Gastrocnemius medialis (tissue), 4 donors: ENCODE data around the gene CDH23. TPM values are rescaled to one million over a fixed set of nuclear protein-coding genes. Genes with fewer than 3 reads are reported as not detected.
A peak's percentile ranks its signal among the peaks of the same experiment; 100 is the strongest.

Experiments used
- ATAC-seq, 2 donors: fragments of 150-250 bp; one replicate each; pipeline ENCODE4 v1.9.1; 2016
- DNase-seq, 2 donors: peaks; one replicate each; pipeline ENCODE4 v3.0.0-alpha.2; 2019
- H3K27ac ChIP-seq, 4 donors: fragments of 200-600 bp; sonication (generic); 1 replicate in 1 of 4; 2 replicates in 3 of 4; pipeline ENCODE4 v1.5.1; 2016 to 2018; ENCODE audit warnings: mild to moderate bottlenecking in 2 of 4, moderate library complexity in 1 of 4
- H3K27me3 ChIP-seq, 3 donors: fragments of 200-600 bp; sonication (generic) in 2 of 3; 1 replicate in 1 of 3; 2 replicates in 2 of 3; pipeline versions ENCODE4 v1.5.1 to v1.6.0; 2016 to 2019; ENCODE audit warnings: mild to moderate bottlenecking in 1 of 3, moderate library complexity in 1 of 3
- H3K36me3 ChIP-seq, 2 donors: fragments of 200-600 bp; sonication (generic) in 1 of 2; one replicate each; pipeline ENCODE4 v1.5.1; 2017 to 2018
- H3K4me1 ChIP-seq, 2 donors: fragments of 200-600 bp; sonication (generic) in 1 of 2; one replicate each; pipeline ENCODE4 v1.5.1; 2016 to 2017; ENCODE audit warnings: mild to moderate bottlenecking in 2 of 2
- H3K4me3 ChIP-seq, 4 donors: fragments of 200-600 bp; sonication (generic) in 3 of 4; 1 replicate in 1 of 4; 2 replicates in 3 of 4; pipeline ENCODE4 v1.5.1; 2016 to 2019; ENCODE audit warnings: mild to moderate bottlenecking in 2 of 4
- H3K9me3 ChIP-seq, 3 donors: fragments of 200-600 bp; sonication (generic) in 2 of 3; 1 replicate in 1 of 3; 2 replicates in 2 of 3; pipeline ENCODE4 v1.5.1; 2016 to 2019
- POLR2A ChIP-seq, 2 donors: fragments of 450-650 bp; IDR thresholded peaks; one replicate each; pipeline ENCODE4 v1.6.1; 2017; ENCODE audit warnings: antibody characterized with exemption in 2 of 2, mild to moderate bottlenecking in 2 of 2, moderate library complexity in 2 of 2
- in situ Hi-C, 4 donors: fragments of 200-750 bp; cut with MboI; loops; one replicate each; pipeline versions ENCODE4 v1.15.0 to v1.8.0; 2017; ENCODE audit warnings: low sequenced_read_pairs in 4 of 4
- intact Hi-C: fragments of 100-400 bp; cut with DNase I; formaldehyde crosslinking; loops from one replicate; pipeline ENCODE4 v1.15.1; 2023; ENCODE audit warnings: low total_unique reads
- total RNA-seq, 4 donors: library from RNA; depleted of rRNA; stranded (reverse); fragments of >200 nt; gene quantifications; one replicate each; pipeline versions ENCODE4 v1.1.0 to v1.2.3, GENCODE V29; 2016
- TF ChIP-seq, protein P1 (sequence below), 5 experiments: fragments of 450-650 bp in 3 of 5; fragments of 200-600 bp in 2 of 5; sonication (generic) in 2 of 5; IDR thresholded peaks in 4 of 5; conservative IDR thresholded peaks in 1 of 5; 1 replicate in 4 of 5; 2 replicates in 1 of 5; pipeline ENCODE4 v1.5.1; 2016 to 2019; ENCODE audit warnings: antibody characterized with exemption in 5 of 5, mild to moderate bottlenecking in 3 of 5, moderate library complexity in 3 of 5

The CDH23 gene
- total RNA-seq, 4 donors from 2014 or later = 0.53 to 1.8 (median 1.2) TPM

DNA sequence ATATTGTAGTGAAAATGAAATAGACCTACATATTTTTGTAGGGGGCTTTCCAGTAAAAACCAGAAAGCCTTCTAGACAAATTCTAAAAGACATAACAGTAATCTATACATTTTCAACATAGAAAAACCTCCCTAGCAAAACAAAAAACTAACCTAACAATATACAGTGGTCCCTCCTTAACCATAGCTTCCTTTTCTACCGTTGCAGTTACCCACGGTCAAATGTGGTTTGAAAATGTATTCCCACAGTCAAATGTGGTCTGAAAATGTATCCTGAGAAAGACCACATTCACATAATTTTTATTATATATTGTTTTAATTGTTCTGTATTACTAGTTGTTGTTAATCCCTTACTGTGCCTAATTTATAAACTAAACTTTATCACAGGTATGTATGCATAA lies 448.0 kb downstream of the CDH23 start:
- Histone ChIP-seq H3K4me1 (peaks cover 98 to 99% of the 10 kb centered on the region in 2 donors), H3K4me3 (no peak overlapping the region), H3K36me3 (no peaks in the 10 kb centered on the region), H3K27me3 (no peaks in the 10 kb centered on the region), H3K9me3 (no peaks in the 10 kb centered on the region), H3K27ac (peak overlapping the region; percentile 94 to 99 (median 97))
- TF ChIP-seq POLR2A (IDR thresholded peaks at IDR 0.05) = no peak
- TF ChIP-seq, protein P1, sequence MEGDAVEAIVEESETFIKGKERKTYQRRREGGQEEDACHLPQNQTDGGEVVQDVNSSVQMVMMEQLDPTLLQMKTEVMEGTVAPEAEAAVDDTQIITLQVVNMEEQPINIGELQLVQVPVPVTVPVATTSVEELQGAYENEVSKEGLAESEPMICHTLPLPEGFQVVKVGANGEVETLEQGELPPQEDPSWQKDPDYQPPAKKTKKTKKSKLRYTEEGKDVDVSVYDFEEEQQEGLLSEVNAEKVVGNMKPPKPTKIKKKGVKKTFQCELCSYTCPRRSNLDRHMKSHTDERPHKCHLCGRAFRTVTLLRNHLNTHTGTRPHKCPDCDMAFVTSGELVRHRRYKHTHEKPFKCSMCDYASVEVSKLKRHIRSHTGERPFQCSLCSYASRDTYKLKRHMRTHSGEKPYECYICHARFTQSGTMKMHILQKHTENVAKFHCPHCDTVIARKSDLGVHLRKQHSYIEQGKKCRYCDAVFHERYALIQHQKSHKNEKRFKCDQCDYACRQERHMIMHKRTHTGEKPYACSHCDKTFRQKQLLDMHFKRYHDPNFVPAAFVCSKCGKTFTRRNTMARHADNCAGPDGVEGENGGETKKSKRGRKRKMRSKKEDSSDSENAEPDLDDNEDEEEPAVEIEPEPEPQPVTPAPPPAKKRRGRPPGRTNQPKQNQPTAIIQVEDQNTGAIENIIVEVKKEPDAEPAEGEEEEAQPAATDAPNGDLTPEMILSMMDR (IDR thresholded peaks at IDR 0.05 in 4 of 5, conservative IDR thresholded peaks at IDR 0.05 in 1 of 5) = no peak
- no peak for ATAC-seq
- in situ Hi-C loops = loop anchor here in 1 of 4 donors (5.0 kb wide), 1 partner anchor 43 kb away; no protein-coding TSS in a partner anchor
- intact Hi-C loops = no loop called here
- DNase-seq = no peak

DNA sequence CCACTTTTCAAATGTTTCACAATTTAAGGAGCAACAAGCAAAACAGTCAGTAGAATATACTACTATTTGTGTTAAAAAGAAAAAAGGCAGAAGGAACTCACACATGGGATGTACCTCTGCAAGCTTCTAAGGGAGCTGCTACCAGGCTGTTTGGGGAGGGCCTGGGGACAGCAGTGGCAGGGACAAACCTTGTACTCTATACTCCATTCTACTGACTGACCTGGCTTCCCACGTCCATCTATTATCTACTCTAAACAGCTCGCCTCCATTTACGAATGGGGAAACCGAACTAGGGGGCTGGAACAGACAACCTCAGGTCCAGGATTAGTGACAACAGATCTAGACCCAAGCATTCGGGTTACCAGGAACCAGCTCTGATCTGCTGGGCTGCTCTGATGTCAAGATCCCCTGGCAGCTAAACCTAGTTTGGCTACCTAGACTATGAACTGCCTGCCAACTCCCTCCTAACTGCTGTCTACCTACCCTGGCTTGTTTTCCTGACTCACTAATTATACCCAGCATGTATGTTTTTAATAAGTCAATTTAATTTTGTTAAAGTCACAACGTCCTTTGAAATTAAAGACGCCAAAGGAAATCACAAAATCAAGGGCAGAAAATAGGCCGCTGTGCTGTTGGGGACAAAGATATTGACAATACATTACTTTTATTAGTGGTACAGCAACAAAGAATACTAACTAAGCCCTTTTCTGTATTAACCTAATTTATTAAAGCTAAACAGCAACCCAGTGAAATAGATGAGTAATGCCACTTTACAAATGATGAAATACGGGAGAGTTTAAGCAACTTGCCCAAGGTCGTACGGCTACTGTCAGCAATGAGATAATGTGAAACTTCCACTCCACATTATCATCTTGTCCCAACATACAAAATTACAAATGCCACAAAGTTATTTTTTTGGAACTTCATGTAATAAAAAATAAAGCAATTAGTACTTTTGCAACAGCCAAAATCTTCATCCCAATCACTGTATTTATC lies 449.0 kb downstream of the CDH23 start:
- ATAC-seq = peak in 1 of 2 donors; percentile 65
- Histone ChIP-seq H3K27ac (peak overlapping the region; percentile 94 to 99 (median 97)), H3K4me1 (peaks cover 91 to 92% of the 10 kb centered on the region in 2 donors), H3K4me3 (peak overlapping the region in 1 of 4 donors; percentile 29), H3K9me3 (no peaks in the 10 kb centered on the region), H3K36me3 (no peaks in the 10 kb centered on the region), H3K27me3 (no peaks in the 10 kb centered on the region)
- in situ Hi-C loops = no loop called here
- TF ChIP-seq, protein P1 (IDR thresholded peaks at IDR 0.05 in 4 of 5, conservative IDR thresholded peaks at IDR 0.05 in 1 of 5) = no peak
- peak in 1 of 2 donors; percentile 52 for DNase-seq
- intact Hi-C loops = no loop called here

DNA sequence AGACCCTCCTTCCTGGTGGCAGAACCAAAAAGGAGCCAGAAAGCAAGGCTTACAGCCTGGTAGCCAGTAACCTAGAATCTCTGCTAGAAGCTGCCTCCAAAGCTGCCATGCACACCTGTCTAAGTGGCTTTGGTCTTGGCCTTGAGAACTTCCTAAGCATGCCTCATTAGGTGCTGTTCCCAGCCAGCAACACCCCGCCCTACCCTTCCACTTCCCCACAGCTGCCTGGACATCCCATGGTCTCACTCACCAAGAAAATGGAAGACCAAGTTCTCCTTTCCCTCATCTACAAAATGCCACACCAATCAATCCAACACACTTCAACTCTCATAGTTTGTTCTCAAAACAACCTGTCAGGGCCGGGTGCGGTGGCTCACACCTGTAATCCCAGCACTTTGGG lies 450.1 kb downstream of the CDH23 start:
- in situ Hi-C loops = no loop called here
- Histone ChIP-seq H3K36me3 (no peaks in the 10 kb centered on the region), H3K9me3 (no peaks in the 10 kb centered on the region), H3K27ac (peak overlapping the region; percentile 94 to 99 (median 97)), H3K4me1 (peaks cover 85 to 86% of the 10 kb centered on the region in 2 donors), H3K4me3 (no peak overlapping the region), H3K27me3 (no peaks in the 10 kb centered on the region)
- no peak for ATAC-seq
- no peak for TF ChIP-seq POLR2A (IDR thresholded peaks at IDR 0.05)
- TF ChIP-seq, protein P1 (IDR thresholded peaks at IDR 0.05 in 4 of 5, conservative IDR thresholded peaks at IDR 0.05 in 1 of 5) = no peak
- intact Hi-C loops = no loop called here
- no peak for DNase-seq

DNA sequence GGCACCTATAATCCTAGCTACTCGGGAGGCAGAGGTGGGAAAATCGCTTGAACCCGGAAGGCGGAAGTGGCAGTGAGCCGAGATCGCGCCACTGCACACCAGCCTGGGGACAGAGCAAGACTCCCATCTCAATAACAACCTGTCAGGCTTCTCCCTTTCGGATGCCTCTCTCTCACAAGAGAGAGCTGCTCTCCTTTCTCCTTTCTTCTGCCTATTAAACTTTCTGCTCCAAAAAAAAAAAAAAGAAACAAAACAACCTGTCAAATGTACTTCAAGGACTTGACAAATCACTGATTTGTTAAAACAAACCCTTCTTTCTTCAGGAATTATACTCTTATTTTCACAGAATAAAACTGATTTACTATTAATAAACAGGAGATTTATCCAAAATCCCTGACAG lies 450.7 kb downstream of the CDH23 start:
- Histone ChIP-seq H3K36me3 (no peaks in the 10 kb centered on the region), H3K4me3 (no peak overlapping the region), H3K4me1 (peaks cover 82 to 84% of the 10 kb centered on the region in 2 donors), H3K27me3 (no peaks in the 10 kb centered on the region), H3K27ac (peak overlapping the region; percentile 94 to 99 (median 97)), H3K9me3 (no peaks in the 10 kb centered on the region)
- intact Hi-C loops = no loop called here
- TF ChIP-seq, protein P1 (IDR thresholded peaks at IDR 0.05 in 4 of 5, conservative IDR thresholded peaks at IDR 0.05 in 1 of 5) = no peak
- no peak for TF ChIP-seq POLR2A (IDR thresholded peaks at IDR 0.05)
- DNase-seq (no peak), ATAC-seq (no peak)
- in situ Hi-C loops = no loop called here
